Stimulated activated CD4-positive, alpha-beta T cell treated with anti-CD3 and anti-CD28 coated beads, Interleukin-4, amount 100 ng/mL, for 1 hour (primary cell): Measurements from ENCODE around the gene STMN3.
"Not testable (repeated sequence)": the region's sequence is repeated elsewhere in the genome, so short reads cannot be mapped to it uniquely, and the experiment has no call there.

Experiments used
- DNase-seq: peaks from one replicate; pipeline ENCODE4 v3.0.0-alpha.2; 2020

The STMN3 gene

DNA sequence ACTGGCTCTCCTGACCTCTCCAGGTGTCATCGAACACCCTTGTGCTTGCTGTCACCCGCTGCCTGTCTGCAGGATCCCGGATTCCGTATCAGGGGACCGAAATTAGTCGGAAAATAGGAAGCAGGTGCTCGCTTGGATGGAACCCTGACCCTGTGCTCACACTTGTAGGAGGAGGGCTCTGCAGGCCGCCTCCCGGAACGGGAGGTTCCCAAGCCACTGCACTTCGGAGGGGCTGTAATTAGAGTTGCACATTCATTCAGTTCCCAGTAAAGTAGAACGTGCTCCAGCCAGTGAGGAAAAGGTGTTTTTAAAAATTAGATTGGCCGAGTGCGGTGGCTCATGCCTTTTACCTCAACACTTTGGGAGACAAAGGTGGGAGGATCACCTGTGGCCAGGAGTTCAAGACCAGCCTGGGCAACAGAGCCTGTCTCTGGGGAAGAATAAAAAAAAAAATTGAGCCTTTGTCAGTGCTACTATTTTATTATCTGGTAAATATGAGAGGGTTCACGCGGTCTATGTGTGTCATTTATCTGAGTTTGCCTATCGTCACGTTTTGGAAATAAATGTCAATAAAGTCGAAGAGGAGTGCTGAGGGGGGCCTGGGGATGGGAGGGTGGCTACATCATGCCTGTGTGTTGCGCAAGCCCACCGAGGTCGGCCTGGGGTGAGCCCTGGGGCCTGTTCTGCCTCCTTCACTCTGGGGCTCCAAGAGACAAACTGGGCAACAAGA, 24.8 kb downstream of the STMN3 start:
- peak; percentile 70 for DNase-seq

DNA sequence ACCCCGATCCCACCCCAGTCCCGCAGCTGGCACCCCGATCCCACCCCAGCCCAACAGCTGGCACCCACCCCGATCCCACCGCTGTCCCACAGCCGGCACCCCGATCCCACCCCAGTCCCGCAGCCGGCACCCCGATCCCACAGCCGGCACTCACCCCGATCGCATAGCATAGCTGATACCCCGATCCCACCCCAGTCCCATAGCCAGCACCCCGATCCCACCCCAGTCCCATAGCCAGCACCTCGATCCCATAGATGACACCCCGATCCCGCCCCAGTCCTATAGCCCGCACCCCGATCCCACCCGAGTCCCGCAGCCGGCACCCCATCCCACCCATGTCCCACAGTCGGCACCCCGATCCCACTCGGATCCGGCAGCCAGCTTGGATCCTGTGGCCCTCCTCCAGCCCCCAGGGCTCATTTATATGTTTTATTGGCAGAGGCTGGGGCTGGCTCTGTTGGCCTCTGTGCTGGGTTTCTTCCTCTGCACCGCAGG, 25.4 kb downstream of the STMN3 start:
- no peak for DNase-seq

DNA sequence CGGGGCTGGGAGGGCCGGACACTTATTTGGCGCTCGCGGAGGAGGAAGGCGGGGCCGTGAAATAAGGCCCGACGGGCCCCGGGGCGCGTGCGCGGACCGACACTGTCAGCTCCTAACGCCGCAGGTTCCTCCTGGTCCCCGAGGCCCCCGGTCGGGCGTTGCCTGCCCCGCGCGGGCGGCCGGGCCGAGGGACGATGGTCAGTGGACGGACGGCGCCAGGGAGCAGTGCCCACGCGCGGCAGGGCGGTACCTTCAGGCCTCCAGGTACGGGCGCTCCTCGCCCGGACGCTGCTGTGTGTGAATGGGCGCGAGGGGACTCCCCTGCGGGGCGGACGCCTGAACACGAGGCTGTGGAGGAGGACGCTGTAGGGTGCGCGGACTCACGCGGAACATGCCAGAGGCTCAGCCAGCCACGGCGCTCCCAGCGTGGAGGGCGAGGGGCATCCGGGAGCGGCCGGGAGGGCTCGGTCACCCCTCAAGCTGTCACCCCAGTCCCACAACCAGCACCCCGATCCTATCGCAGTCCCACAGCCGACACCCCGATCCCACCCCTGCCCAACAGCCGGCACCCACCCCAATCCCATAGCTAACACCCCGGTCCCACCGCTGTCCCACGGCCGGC, 26.0 kb downstream of the STMN3 start:
- DNase-seq, result peak; percentile 92

DNA sequence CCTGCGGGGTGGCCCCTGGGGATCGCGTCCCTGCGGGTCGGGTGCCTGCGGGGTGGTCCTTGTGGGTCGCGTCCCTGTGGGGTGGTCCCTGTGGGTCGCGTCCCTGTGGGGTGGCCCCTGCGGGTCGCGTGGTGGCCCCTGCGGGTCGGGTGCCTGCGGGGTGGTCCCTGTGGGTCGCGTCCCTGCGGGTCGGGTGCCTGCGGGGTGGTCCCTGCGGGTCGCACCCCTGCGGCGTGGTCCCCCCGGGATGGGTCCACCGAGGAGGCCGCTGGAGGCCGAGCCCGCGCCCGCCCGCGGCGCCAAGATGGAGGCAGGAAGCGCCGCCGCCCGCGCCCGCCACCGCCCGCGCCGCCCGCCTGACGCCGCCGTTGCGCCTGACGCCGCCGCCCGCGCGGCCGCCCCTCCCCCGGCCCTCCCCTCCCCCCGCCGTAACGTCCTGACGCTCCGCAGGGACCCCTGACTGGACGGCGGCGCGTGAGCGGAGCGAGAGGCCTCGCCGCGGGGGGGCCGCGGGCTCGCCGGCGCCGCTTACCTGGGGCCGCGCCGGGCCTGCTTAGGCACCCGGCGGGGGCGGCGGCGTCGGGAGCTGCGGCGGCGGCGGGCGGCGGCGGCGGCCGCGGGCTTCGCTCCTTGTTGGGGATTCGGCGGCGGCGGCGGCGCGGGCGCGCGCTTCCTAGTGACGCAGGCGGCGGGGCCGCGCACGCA, 26.6 kb downstream of the STMN3 start, which contains the start of gene GMEB2:
GMEB2 (minus strand) TSS at position 678 of the 705 bp plus-strand sequence. CDS start 7,704 bp downstream, outside the sequence.
- peak; percentile 78 for DNase-seq

DNA sequence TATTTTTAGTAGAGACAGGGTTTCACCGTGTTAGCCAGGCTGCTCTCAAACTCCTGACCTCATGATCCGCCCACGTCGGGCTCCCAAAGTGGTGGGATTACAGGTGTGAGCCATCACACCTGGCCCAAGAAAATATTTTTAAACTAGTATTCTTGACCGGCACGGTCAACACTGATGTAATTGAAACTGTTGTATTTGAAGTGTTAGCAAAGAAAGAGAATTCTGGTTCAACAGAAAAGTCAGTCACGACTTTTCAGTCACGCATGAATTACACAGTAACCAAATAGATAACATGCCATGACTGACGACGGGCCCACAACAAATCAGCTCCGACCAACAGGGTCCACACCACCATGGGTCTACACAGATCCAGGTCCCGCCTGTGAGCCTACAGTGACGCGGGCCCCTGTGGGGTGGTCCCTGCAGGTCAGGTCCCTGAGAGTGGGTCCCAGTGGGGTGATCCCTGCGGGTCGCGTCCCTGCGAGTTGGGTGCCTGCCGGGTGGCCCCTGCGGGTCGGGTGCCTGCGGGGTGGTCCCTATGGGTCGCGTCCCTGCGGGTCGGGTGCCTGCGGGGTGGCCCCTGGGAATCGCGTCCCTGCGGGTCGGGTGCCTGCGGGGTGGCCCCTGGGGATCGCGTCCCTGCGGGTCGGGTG, 27.3 kb downstream of the STMN3 start:
- DNase-seq, result no peak

DNA sequence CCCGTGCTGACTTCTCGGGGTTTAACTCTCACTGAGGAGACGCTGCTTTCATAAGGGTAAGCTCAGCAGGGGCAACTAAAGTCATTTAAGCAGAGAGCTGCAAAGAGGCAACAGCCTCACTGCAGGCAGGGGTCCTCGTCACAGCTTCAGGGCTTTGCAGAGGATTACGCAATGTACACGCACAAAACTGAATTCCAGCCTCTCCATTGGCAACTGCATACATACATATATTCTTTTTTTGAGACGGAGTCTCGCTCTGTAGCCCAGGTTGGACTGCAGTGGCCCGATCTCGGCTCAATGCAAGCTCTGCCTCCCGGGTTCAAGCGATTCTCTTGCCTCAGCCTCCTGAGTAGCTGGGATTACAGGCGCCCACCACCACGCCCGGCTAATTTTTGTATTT, 28.7 kb downstream of the STMN3 start:
- no peak for DNase-seq

DNA sequence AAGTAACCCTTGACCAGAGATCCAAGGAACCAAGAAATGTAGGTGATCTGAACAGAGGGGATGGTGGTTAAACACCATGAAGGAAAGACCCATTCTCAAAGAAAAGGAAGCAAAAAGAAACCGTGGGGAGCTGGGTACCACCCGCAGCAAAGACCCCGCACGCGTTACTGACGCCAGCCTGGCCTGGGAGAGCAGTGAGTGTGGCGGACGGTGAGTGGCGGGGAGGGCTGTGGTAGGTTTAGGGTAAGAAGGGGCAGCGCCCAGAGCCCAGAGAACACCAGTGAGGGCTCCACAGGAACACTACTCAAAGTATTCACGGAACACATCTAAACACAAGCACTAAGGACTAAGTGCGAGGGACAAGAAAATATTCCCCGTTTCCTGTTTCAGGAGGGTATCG, 30.5 kb downstream of the STMN3 start:
- DNase-seq, result no peak

DNA sequence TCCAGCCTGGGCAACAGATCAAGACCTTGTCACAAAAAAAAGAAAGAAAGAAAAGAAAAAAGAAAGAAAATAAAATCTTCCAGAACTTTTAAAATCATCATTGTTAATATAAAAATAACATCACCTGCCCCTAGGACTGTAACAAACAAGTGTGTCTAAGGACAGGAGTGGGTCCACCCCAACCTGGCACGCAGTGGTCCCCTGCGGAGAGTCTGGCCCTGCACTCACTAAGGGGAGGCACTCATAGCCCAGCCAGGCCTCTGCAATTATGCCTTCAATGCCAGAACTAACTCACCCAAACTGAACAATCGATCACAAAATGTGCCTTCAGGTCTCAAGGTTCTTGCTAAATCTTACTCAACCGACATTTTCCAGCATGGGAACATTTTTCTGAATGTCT, 31.1 kb downstream of the STMN3 start:
- DNase-seq, result no peak

DNA sequence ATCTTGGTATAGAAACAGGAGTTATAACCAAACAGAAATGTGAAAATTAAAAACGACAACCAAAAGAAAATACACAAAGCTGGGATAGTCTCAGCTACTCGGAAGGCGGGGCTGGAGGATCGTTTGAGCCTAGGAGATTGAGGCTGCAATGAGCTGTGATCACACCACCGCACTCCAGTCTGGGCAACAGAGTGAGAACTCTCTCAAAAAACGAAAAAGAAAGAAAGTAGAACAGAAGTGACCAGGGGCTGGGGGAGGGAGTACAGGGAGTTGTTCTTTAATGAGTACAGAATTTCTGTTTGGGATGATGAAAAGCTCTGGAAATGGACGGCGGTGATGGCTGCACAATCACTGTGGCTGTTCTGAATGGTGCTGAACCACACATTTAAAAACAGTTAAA, 32.2 kb downstream of the STMN3 start:
- no peak for DNase-seq

DNA sequence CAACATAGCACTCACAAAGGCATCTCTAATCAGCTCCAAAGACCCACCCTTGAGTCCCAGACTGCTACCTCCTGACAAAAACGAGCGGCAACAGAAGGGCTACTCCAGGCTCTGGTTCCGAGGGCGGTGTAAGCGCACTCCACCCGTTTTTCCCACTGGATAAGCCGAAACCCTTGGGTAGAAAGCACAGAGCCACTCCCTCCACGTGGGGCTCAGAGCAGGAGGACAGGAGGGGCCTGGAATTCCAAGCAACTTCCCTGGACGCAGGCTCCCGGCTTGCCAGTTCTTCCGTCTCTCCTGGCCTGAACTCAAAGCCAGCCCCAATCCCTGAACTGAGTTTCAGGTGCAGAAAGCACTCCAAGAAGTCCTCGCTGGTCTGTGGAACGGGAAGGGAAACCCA, 33.7 kb downstream of the STMN3 start:
- DNase-seq, result no peak

DNA sequence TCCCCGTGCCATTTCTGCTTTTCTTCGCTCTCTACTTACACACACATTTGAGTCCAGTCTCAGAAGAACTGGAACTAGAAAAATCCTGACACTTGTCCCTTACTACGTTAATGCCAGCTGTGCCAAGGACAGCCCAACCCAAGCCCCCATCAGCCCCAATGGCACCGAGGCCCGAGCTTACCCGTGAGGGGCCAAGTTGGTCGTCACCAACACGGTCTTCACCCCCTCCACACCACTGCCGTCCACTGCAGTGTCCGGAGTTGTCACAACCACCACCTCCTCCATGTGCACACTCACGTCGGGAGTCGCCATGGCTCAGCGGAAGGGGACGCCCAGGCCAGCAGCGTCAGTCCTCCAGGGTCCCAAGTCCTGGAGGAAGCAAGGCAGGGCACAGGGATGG, 34.1 kb downstream of the STMN3 start:
- DNase-seq, result no peak

DNA sequence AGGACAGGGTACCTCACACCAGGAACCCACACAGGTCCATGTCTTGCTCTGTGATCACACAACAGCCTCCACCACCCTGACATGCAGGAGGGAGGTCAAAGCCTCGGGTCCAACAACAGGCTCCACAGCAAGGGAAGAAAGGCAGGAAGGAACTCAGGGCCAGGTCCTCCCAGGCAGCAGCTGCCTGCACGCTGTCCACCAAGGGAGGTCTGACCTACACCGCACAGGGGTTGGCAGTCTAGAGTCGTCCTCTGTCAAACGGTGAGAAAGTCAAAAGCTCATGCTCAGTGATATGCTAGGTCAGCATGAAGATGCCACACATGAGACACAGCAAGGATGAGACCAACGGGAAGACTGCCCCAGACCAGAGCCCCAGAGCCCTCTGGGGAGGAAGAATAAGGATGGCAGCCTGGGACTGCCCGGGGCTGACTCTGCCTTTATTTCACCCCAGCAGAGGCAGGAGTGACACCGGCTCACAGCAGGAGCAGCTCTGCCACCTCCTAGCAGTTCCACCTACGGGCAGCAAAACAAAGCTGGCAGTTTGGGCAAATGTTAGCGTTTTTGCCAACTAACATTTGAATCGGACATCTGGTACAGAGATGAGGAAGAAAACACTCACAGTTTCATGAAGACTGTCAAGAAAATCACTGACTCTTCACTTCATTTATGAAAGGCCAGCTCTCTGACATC, 34.8 kb downstream of the STMN3 start:
- DNase-seq, result no peak

DNA sequence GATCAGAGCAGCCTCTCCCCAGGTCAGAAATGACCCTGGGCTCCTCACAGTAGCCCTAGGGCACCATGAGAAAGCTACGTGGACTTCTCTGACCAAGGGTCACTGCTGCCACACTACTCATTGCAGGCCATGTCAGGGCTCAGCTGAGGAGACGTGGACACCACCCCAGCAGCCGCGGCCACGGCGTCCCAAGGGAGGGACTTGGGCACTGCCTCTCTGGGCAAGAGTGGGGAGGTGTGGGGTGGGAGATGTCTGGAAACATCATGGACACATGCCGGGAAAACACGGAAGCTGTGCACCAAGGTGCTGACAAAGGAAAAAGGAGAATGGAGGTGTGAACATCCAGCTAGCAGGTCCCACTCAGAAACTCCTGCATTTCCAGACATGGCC, 35.4 kb downstream of the STMN3 start:
- no peak for DNase-seq

DNA sequence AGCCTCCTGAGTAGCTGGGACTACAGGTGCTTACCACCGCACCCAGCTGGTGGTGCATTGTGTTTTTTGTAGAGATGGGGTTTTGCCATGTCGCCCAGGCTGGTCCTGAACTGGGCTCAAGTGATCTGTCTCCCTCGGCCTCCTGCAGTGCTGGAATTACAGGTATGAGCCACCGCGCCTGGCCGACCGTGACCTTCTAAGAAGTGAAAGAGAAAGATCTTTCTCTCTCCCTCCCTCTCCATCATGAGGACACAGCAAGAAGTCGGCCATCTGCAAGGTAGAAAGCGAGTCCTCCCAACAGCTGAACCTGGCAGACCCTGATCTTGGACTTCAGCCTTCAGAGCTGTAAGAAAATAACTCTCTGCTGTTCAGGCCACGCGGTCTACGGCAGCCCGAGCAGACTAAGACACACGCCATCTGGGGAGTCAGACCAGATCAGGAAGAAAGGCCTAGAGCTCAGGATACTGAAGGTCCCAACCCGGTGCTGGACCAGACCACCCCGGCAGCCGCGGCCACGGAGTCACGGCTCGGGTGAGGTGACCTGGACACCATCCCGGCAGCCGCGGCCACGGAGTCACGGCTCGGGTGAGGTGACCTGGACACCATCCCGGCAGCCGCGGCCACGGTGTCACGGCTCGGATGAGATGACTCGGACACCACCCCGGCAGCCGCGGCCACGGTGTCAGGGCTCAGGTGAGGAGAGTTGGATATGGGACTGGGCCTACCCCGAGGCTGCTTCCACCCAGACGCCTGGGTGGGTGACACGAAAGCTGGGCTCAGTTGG, 35.9 kb downstream of the STMN3 start:
- no peak for DNase-seq

DNA sequence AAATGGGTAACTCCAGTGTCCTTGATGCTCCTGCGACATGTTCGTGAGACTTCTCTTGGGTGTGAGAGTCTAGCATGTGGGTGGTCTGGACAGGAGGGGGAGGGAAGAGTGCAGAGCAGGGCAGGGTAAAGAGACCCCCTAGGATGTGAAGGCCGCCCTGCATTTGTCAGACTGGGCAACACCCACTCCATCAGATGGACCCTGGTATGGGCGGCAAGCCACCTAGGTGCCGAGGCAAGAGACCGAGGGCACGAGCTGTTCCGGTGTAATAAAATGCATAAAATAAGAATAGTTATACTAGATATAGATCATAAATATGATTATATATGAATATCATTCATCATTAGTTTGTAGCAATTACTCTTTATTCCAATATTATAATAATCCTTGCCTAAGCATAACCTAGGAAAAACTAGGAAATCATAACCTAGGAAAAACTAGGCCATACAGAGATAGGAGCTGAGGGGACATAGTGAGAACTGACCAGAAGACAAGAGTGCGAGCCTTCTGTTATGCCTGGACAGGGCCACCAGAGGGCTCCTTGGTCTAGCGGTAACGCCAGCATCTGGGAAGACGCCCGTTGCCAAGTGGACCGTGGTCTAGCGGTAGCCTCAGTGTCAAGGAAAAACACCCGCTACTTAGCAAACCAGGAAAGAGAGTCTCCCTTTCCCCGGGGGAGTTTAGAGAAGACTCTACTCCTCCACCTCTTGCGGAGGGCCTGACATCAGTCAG, 39.2 kb downstream of the STMN3 start:
- DNase-seq, result not testable (repeated sequence)

DNA sequence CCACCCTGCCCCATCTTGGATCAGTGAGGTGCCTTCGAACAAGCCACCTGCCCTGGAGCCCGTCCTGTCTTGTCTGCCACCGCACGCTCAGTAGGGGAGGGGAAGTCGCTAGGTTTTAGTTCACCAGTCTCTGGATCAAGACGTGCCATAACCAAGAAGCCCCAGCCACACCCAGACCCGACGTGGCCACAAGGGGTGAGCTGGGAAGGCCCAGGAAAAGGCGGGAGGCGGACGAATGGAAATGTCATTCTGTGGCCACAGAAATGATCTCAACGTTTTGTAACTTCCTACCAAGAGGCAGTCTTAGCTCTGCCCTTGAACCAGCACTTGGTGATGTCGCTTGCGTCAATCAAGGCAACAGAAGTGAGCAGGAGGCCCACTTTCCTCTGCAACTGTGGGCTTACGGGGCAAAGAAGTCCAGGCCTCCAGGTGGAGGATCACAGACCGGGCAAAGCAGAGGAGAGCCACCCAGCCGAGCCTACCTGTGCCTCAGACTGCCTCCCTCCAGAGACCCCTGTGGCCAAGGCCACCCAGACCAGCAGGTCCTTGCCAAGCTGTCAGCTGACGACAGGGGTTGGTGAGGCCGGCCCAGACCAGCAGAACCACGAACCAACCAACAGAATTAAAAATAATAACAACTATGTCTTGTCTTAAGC, 40.8 kb downstream of the STMN3 start:
- no peak for DNase-seq

DNA sequence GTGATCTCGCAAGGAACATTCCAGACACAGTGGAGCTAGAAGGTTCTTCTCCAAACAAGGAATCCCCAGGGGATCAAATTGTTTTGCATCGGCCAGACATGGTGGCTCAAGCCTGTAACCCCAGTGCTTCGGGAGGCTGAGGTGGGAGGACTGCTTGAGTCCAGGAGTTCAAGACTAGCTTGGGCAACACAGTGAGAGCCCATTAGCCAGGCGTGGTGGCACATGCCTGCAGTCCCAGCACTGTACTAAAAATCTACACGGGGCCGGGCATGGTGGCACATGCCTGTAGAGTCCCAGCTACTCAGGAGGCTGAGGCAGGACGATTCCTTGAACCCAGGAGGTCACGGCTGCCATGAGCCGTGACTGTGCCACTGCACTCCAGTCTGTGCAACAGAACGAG, 41.6 kb downstream of the STMN3 start:
- no peak for DNase-seq

DNA sequence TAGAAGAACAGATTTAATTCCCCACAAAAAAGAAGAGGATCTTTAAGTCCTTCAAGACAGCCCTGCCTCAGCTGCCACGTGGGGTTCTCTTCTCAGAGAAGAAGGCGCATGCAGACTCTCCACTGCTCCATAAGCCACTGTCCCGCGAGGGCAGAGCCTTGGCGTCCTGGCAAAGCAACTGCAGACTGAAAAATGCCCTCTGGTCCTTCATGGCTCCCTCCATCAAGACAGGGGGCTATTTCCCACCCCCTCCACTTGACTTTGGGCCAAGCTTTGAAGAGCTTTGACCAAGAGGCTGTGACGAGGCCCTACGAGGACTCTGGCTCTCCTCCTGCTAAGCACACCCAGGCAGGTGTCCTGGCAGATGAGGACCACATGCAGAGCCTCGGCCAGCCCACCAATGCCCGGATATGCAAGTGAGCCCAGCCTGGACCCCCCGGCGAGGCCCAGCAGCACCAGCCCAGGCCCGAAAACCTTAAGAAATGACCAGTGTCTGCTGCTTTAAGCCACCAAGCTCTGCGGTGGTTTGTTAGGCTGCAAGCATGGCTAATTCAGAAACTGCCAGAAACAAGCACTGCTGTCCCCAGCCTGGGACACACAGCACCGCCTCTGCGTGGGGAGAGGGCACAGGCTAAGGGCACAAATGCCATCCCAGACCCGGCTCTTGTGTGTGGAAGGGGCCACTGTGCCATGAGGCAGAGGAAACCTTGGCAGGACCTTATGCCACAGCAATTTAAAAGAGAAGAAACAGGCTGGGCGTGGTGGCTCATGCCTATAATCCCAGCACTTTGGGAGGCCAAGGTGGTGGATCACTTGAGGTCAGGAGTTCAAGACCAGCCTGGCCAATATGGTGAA, 42.4 kb downstream of the STMN3 start:
- no peak for DNase-seq

DNA sequence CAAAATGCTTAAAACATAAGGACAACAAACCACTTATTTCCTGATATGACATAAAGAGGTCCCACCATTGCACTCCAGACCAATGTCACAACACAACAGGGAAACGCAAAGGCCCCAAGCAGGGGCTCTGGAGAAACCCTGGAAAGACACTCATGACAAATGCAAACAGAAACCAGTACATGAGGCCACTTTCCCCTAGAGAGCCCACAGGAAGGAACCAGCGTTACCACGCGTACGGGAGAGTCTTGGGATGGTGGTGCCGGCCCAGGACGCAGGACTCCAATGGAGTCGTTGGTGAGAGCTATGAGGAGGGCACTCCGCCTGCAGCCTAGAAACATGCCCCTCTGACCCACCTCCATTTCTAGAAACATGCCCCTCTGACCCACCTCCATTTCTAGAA, 46.5 kb downstream of the STMN3 start:
- no peak for DNase-seq

DNA sequence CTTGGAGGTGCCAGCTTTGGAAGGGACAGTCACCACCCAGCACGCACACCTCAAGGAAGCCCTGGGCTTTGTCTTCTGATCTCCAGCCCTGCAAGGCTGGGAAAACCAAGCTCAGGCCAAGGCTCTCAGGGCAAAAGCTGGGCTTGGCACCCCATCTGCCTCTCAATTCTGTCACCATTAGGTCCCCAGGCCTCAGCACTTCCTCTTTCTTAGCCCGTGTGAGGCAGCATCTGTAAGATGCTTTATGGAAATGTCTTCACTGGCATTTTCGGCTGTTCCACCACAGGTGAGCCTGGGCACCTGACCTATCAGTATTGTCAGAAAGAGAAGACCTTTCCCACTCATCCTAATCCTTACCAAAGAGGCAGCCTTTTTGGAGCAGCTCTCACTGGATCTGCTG, 50.9 kb downstream of the STMN3 start:
- no peak for DNase-seq
